Lung (tissue), 12 donors: ENCODE data around the gene MAEA. TPM values are rescaled to one million over a fixed set of nuclear protein-coding genes. Genes with fewer than 3 reads are reported as not detected.

ENCODE experiments used
- ATAC-seq: fragments of 200-7000 bp; cut with Tn5 transposase; one replicate; pipeline ENCODE4 v1.9.1; 2020; ENCODE audit warnings: moderate number of reproducible peaks; ENCODE audit not compliant: insufficient read depth, low FRiP score
- DNase-seq, 3 donors: peaks; one replicate each; pipeline ENCODE4 v3.0.0-alpha.2; 2013 to 2017
- H3K27ac ChIP-seq, 2 donors: one replicate each; pipeline ENCODE4 v1.5.1; 2013; ENCODE audit warnings: mild to moderate bottlenecking in 2 of 2, moderate library complexity in 2 of 2, control low read depth in 1 of 2, inconsistent platforms in 1 of 2, low read depth in 1 of 2, low read length in 1 of 2
- H3K27me3 ChIP-seq, 3 donors: one replicate each; pipeline ENCODE4 v1.5.1; 2013; ENCODE audit warnings: low read length in 2 of 3; ENCODE audit not compliant: control insufficient read depth in 3 of 3, insufficient read depth in 3 of 3
- H3K36me3 ChIP-seq, 4 donors: one replicate each; pipeline ENCODE4 v1.5.1; 2013; ENCODE audit warnings: low read length in 4 of 4, mild to moderate bottlenecking in 1 of 4, moderate library complexity in 1 of 4; ENCODE audit not compliant: control insufficient read depth in 4 of 4, insufficient read depth in 4 of 4
- H3K4me1 ChIP-seq, 5 donors: one replicate each; pipeline ENCODE4 v1.5.1; 2013; ENCODE audit warnings: low read length in 5 of 5, mild to moderate bottlenecking in 2 of 5, moderate library complexity in 1 of 5; ENCODE audit not compliant: control insufficient read depth in 5 of 5, insufficient read depth in 5 of 5
- H3K4me3 ChIP-seq: one replicate; pipeline ENCODE4 v1.5.1; 2013; ENCODE audit warnings: mild to moderate bottlenecking, control low read depth, moderate library complexity
- H3K9ac ChIP-seq, 2 donors: one replicate each; pipeline ENCODE4 v1.5.1; 2013; ENCODE audit warnings: low read length in 2 of 2, control low read depth in 1 of 2; ENCODE audit not compliant: insufficient read depth in 1 of 2
- H3K9me3 ChIP-seq, 4 donors: one replicate each; pipeline ENCODE4 v1.5.1; 2013; ENCODE audit warnings: low read length in 3 of 4, mild to moderate bottlenecking in 1 of 4, moderate library complexity in 1 of 4; ENCODE audit not compliant: control insufficient read depth in 4 of 4, insufficient read depth in 3 of 4
- WGBS, 2 donors: extraction: QIAGEN DNeasy Blood & Tissue Kit; methylation state at CpG; one replicate each; pipeline ENCODE4 v1.1.7; 2013; 5-methylcytosine and 5-hydroxymethylcytosine counted together
- polyA plus RNA-seq, 2 donors: library from polyadenylated mRNA; stranded (reverse); fragments of 200-250 nt; gene quantifications; one replicate each; pipeline ENCODE4 v1.2.1, GENCODE V29; 2013
- total RNA-seq, 2 donors: library from RNA; depleted of rRNA in 1 of 2; stranded (reverse); fragments of >200 nt in 1 of 2; gene quantifications; one replicate each; pipeline ENCODE4 v1.2.1, GENCODE V29; 2014 to 2021
- TF ChIP-seq, protein P1 (sequence below): IDR thresholded peaks from 2 replicates; pipeline ENCODE4 v1.5.1; 2012; ENCODE audit warnings: mild to moderate bottlenecking; ENCODE audit errors: control extremely low read depth, extremely low read depth
- donor health status: control.
- donor health status: control.
- donor health status: Bipolar disorder and iron deficiency.
- donor health status: healthy.
- donor health status: DM: yes; HTN: yes; CAD: no.

The MAEA gene
- total and polyA plus RNA-seq, 4 donors: 39.7 to 67.4 (median 60.8) TPM

GRCh38 chr4:1362521-1362920 lies 72.8 kb downstream of the MAEA start:
- Histone ChIP-seq H3K9ac (no peak overlapping the region), H3K4me1 (peaks cover 0 to 5% (median 0%) of the 10 kb centered on the region in 5 donors), H3K27ac (no peak overlapping the region), H3K9me3 (no peaks in the 10 kb centered on the region), H3K27me3 (no peaks in the 10 kb centered on the region), H3K36me3 (peaks cover 0 to 41% (median 2%) of the 10 kb centered on the region in 4 donors), H3K4me3 (no peak overlapping the region)
- WGBS, 2 donors: 96% methylated on average over 17 of the region's 17 CpGs
- TF ChIP-seq, protein P1, sequence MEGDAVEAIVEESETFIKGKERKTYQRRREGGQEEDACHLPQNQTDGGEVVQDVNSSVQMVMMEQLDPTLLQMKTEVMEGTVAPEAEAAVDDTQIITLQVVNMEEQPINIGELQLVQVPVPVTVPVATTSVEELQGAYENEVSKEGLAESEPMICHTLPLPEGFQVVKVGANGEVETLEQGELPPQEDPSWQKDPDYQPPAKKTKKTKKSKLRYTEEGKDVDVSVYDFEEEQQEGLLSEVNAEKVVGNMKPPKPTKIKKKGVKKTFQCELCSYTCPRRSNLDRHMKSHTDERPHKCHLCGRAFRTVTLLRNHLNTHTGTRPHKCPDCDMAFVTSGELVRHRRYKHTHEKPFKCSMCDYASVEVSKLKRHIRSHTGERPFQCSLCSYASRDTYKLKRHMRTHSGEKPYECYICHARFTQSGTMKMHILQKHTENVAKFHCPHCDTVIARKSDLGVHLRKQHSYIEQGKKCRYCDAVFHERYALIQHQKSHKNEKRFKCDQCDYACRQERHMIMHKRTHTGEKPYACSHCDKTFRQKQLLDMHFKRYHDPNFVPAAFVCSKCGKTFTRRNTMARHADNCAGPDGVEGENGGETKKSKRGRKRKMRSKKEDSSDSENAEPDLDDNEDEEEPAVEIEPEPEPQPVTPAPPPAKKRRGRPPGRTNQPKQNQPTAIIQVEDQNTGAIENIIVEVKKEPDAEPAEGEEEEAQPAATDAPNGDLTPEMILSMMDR: no peak
- DNase-seq (no peak), ATAC-seq (no peak)

DNA sequence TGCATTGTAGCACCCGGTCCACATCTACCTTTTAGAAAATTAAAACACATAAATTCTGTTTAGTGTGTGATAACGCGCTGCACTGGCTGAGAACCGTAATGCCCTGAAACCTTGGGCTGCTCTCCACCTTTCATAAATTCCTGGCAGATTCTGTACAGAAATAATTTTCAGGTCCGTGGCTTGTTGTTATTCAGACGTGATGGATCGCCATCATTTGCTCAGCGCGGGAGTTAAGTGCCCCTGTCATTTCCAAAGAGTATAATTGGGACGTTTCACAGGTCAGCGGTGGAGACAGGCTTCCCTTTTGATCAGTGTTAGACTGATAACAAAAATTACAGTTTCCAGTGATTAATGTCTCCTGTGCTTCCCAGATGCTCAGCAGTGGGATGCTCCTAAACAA lies 73.8 kb downstream of the MAEA start:
- DNase-seq (no peak), ATAC-seq (no peak)
- Histone ChIP-seq H3K4me3 (no peak overlapping the region), H3K27me3 (no peaks in the 10 kb centered on the region), H3K27ac (no peak overlapping the region), H3K36me3 (peaks cover 0 to 41% (median 1%) of the 10 kb centered on the region in 4 donors), H3K4me1 (peaks cover 0 to 5% (median 0%) of the 10 kb centered on the region in 5 donors), H3K9ac (no peak overlapping the region), H3K9me3 (no peaks in the 10 kb centered on the region)
- TF ChIP-seq, protein P1: no peak
- 92 to 95% methylated on average over 11 of the region's 11 CpGs for WGBS, 2 donors

- TF ChIP-seq, protein P1: no peak
- peaks cover 0 to 45% (median 0%) of the 10 kb centered on the region in 4 donors for H3K36me3 ChIP-seq
- ATAC-seq: no peak
Measured at GRCh38 chr4:1364217-1364616, 74.5 kb downstream of the MAEA start.

DNA sequence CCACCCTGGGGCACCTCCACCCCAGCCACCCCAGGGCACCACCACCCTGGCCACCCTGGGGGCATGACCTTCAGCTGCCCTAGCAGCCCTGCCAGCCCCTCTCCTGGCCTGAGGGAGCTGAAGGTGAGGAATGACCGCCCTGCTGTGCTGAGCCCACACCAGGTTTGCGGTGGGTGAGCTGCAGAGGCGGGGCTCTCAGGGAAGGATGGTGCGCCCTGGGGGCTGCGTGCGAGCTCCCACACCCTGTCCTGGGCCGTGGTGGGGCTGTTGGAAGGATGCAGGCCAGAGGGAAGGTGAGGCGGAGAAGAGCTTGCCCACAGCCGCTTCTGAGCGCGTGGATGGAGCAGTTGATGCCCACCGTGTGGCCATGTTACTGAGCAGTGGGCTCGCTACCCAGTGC lies 75.1 kb downstream of the MAEA start:
- peak overlapping the region in 1 of 2 donors; percentile 44 for H3K27ac ChIP-seq
- DNase-seq (no peak), ATAC-seq (no peak)
- no peaks in the 10 kb centered on the region for H3K27me3 ChIP-seq
- peaks cover 0 to 43% (median 0%) of the 10 kb centered on the region in 4 donors for H3K36me3 ChIP-seq
- 95 to 98% methylated on average over 13 of the region's 13 CpGs for WGBS, 2 donors
- H3K4me1 ChIP-seq: peaks cover 0 to 5% (median 0%) of the 10 kb centered on the region in 5 donors
- TF ChIP-seq, protein P1: no peak
- H3K9ac ChIP-seq: no peak overlapping the region
- no peak overlapping the region for H3K4me3 ChIP-seq
- H3K9me3 ChIP-seq: no peaks in the 10 kb centered on the region

More at GRCh38 chr4:1364217-1364616, 74.5 kb downstream of the MAEA start:
- WGBS, 2 donors: 90 to 96% methylated on average over 16 to 18 of the region's 18 CpGs
- Histone ChIP-seq H3K9ac (no peak overlapping the region), H3K27ac (no peak overlapping the region), H3K4me3 (no peak overlapping the region), H3K4me1 (peaks cover 0 to 5% (median 0%) of the 10 kb centered on the region in 5 donors), H3K27me3 (no peaks in the 10 kb centered on the region), H3K9me3 (no peaks in the 10 kb centered on the region)
- no peak for DNase-seq
